HG03521 (cell line): Measurements from ENCODE around the gene COMMD9.
"Not testable (repeated sequence)": the region's sequence is repeated elsewhere in the genome, so short reads cannot be mapped to it uniquely, and the experiment has no call there.

Source experiments
- ATAC-seq: cut with Tn5 transposase; IDR thresholded peaks from one replicate; pipeline ENCODE4 v1.9.1; 2021; ENCODE audit warnings: mild to moderate bottlenecking, moderate library complexity; ENCODE audit not compliant: unreplicated experiment

Gene COMMD9

GRCh38 chr11:36289226-36289852, at the start of gene COMMD9:
TSS of gene COMMD9 (minus strand) at chr11:36289424. CDS start at chr11:36289412, 12 bp downstream.
- ATAC-seq: peak; percentile 99

GRCh38 chr11:36333897-36334296, 44.7 kb upstream of the COMMD9 start:
- ATAC-seq: no peak

DNA sequence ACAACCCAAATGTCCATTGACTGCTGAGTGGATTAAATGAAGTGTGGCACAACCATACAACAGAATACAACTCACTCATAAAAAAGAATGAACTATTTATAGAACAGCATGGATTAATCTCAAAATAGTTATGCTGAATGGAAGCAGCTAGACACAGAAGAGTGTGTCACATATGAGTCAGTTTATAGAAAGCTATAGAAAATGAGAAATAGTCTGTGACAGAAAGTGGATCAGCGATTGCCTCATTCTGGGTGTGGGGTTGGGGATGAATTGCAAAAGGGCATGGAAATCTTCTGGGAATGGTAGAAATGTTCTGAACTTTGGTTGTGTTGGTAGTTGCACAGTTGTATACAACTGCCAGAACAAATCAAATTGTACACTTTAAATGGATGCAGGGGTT, 44.2 kb upstream of the COMMD9 start:
- no peak for ATAC-seq

DNA sequence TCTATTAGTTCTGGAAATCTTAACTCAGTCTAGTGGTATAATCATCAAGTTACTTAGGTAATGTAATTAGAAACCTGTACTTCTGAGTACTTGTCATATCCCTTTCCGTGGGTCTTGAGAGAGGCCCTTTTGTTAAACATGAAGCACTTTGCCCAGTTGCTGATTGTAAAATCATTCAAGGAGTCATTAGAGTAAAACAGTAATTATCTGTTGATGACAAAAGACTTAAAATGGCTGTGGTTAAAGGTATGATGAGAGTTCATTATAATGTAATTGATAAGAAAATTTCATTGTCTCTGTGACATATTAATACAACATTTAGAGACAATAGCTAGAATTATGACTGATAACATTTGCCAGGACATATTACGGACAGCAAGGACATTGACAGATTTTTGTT, 41.2 kb upstream of the COMMD9 start:
- ATAC-seq: no peak

GRCh38 chr11:36328966-36329673, 39.9 kb upstream of the COMMD9 start:
- ATAC-seq: no peak

DNA sequence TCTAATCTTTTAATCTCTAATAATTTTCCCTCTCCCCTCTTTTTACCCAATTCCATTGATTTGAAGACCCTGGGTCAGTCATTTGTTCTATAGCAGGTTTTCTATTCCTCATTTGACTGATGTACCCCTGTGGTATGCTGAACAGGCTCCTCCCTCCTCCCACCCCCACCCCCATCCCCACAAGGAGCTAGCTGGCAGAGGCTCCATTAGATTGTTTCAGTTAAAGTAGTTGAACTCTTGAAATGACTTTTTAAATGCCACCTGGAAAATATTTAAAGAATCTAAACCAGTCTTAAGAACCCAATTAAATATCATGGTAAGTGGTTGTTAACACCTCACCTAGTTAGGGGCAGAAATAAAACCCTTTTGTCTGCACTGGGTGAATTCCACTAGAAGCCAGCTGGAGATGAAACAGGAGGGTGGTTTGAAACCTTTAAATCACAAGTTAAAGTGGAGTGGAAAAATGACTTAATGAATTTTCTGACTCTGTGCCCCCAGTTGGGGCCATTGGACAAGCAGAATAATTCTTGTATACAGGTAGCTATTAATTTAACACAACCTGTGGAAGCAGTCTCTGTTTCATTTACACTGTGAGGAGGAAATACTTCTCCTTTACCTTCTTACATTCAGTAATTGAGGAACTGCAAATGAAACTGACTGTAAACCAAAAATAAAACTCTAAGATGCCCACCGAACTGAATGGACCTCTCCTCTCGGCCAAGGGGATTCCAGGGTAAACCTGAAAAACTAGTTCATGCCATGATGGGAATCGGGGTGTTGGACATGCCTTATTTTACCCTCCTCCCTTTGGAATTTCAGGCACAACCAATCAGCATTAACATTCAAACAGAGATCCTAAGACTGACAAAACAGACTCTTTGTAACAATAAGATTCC, 37.5 kb upstream of the COMMD9 start:
- peak; percentile 46 for ATAC-seq

DNA sequence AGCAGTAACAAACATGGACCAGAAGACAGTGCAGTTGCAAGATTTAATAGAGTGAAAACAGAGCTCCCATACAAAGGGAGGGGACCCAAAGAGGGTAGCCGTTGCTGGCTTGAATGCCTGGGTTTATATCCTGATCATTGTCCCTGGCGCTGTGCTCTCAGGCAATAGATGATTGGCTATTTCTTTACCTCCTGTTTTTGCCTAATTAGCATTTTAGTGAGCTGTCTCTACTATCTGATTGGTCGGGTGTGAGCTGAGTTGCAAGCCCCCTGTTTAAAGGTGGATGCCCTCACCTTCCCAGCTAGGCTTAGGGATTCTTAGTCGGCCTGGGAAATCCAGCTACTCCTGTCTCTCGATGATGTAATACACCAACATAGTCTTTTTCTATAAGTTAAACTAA, 36.2 kb upstream of the COMMD9 start:
- not testable (repeated sequence) for ATAC-seq

GRCh38 chr11:36324956-36325355, 35.7 kb upstream of the COMMD9 start:
- not testable (repeated sequence) for ATAC-seq

DNA sequence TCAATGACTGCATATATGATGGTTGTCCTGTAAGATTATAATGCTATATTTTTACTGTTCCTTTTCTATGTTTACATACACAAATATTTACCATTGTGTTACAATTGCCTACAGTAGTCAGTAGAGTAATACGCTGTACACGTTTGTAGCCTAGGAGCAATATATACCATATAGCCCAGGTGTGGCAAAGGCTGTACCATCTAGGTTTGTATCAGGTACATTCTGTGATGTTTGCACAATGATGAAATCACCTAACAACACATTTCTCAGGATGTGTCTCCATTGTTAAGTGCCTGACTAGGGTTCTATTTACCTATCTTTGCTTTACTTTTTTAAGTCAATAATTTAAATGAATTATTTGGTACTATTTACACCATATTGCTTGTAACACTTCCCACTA, 28.8 kb upstream of the COMMD9 start:
- no peak for ATAC-seq

- no peak for ATAC-seq
These were observed 26.8 kb upstream of the COMMD9 start for GRCh38 chr11:36316049-36316448.

- no peak for ATAC-seq
These were observed 25.2 kb upstream of the COMMD9 start for GRCh38 chr11:36314434-36314767.

DNA sequence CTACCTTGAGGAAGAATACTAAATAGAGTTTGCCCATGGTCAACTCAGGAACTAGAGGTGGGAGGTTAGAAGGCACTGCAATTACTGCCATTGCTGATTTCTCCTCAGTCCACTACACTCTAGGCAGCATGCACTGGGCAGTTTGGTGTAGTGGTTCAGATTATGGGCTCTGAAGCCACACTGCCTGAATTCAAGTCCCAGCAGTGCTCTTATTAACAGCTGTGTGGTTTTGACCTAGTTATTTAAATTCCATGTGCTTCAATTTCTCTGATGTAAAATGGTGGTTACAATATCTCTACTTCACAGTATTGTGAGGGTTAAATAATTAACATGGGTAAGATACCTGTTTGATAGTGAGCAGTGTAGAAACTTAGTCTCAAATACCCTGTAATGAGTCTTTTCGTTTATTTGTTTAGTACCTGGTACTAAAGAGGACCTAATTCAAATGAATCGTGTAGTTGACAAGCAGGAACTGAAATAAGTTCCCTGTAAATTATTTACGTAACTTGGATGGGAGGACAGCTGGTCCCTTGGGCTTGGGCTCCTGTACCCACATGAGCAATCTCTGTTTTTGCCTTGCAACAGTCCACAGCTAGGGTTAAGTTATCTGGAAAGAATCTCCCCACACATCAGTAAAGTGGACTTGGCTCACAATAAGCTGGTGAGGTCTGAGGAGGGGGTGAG, 24.7 kb upstream of the COMMD9 start:
- no peak for ATAC-seq

GRCh38 chr11:36312611-36313472, 23.6 kb upstream of the COMMD9 start:
- no peak for ATAC-seq

DNA sequence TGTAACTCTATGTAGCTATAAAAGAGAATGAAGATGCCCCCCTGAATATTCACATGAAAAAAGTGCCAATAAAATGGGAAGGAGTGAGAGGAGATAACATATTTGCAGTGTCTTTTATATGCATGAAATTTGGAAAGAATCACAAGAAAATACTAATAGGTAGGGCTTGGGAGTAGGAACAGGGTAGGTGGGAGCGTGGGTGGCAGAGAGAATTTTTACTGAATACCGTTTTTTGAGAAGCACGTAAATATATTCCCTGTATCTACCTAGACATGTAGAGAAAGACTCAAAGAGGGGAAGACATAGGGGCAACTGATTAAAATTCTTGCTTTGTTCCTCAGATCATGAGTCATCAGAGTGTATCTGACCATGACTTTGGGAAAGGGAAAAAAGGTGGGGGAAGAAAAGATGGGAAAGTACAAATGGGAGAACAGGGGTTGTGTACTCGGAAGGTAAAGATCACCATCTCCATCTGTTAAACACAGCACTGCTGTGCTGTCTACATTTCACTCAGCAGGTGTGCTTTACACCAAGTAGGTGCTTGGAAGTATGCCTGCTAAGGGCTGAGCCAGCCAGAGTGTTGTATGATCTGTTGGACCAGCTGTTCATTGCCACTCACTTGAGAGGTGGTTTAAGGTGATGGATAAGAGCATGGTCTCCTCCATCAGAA, 22.8 kb upstream of the COMMD9 start:
- ATAC-seq: no peak

DNA sequence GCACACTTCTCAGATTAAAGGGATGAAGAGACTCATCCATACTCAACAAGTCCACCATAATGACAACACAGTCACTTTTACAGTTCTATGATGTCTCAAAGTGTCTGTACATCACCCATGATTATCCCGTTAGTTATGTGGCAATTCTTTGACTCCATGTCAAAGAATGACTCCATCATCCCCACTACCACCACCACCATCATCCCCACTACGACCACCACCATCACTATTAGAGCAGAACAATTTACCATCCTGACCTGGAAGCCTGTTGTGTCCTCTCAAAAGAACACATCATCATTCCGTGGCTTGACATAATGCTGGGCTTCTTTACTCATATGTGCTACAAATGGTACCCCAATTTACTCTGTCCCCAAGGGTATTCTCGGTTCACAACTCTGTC, 20.6 kb upstream of the COMMD9 start:
- ATAC-seq: no peak

DNA sequence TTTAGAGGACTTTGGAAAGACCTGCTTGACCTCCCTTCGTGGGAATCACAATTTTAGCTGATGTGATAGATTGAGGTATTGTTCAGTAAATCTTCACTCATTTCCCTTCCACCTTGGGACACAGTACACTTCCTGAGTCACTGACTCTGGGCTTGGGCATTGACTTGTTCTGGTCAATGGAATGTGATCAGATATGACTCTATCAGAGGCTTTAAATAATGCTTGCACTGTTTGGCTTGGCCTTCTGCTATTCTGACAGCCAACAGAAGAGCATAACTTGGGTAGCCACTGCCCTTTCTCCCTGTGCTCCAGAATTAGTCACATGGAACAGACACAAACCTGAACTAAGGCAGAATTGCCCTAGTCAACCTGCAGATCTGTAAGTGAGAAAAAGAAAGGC, 19.4 kb upstream of the COMMD9 start:
- no peak for ATAC-seq

DNA sequence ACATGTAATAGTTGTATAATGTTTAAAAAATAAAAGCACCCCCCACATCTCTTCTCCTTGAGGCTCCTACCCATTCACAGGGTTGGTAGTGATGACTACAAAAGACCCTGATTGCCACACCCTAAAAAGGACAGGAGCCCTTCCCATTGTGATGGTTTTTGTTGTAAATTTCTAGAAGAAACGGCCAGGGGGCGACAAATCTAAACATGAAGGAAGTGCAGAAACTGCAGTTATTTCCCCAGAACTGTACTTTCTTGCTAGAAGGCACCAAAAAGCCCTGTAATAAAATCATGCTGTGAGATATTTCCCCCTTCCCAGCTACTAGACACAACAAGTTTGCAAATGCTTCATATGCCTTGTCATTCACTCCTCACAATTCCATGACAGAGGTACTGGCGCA, 17.7 kb upstream of the COMMD9 start:
- ATAC-seq: no peak

DNA sequence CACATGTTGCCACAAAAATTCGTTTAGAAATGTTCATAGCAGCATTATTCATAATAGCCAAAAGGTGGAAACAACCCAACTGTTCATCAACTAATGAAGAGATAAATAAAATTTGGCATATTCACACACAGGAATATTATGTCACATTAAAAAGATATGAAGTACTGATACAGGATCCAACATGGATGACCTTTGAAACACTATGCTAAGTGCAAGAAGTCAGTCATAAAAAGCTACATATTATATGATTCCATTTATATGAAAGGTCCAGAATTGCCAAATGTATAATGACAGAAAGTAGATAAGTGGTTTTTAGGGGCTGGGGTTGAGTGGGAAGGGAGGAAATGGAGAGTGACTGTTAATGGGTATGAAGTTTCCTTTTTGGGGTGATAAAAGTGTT, 15.8 kb upstream of the COMMD9 start:
- no peak for ATAC-seq

DNA sequence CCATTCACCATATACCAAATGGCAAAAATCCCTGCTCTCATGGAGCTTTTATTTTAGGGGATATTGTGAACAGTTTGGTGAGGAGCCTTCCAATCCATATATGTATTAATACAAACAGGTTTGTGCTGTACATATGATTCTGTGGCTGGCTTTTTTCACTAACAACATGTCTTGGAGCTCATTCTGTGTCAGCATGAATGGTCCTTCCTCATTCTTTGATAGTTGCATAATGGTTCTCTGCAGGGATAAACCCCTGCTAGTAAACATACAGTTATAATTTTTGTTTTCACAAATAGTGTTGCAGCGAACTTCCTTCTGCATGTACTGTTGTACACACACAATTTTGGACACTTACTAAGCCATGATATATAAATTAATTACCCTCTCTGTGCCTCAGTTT, 15.1 kb upstream of the COMMD9 start:
- ATAC-seq: no peak

- ATAC-seq: no peak
These were observed 11.4 kb upstream of the COMMD9 start for GRCh38 chr11:36300650-36301049.
